Ovary (tissue), 9 donors: ENCODE data around the gene PCDHGA1. TPM values are rescaled to one million over a fixed set of nuclear protein-coding genes. Genes with fewer than 3 reads are reported as not detected.

Experiments used
- DNase-seq, 5 donors: peaks; one replicate each; pipeline ENCODE4 v3.0.0-alpha.2; 2019 to 2020
- H3K27ac ChIP-seq, 2 donors: fragments of 200-600 bp; one replicate each; pipeline versions ENCODE4 v1.5.1 to v1.8.0; 2019 to 2022
- H3K27me3 ChIP-seq: fragments of 200-600 bp; one replicate; pipeline ENCODE4 v1.8.0; 2022
- H3K36me3 ChIP-seq: fragments of 200-600 bp; sonication (generic); one replicate; pipeline ENCODE4 v1.5.1; 2019
- H3K4me1 ChIP-seq: one replicate; pipeline ENCODE4 v1.8.1; 2013; ENCODE audit warnings: mild to moderate bottlenecking, moderate library complexity; ENCODE audit not compliant: insufficient read depth
- H3K4me3 ChIP-seq: fragments of 200-600 bp; sonication (generic); one replicate; pipeline ENCODE4 v1.5.1; 2017
- H3K9me3 ChIP-seq, 2 donors: fragments of 200-600 bp in 1 of 2; sonication (generic) in 1 of 2; one replicate each; pipeline versions ENCODE4 v1.5.1 to v1.8.1; 2013 to 2019; ENCODE audit warnings: mild to moderate bottlenecking in 1 of 2, moderate library complexity in 1 of 2
- CTCF ChIP-seq, 3 donors: fragments of 450-650 bp in 2 of 3; fragments of 200-600 bp in 1 of 3; IDR thresholded peaks; one replicate each; pipeline versions ENCODE4 v1.5.1 to v1.8.0; 2016 to 2022; ENCODE audit warnings: antibody characterized with exemption in 3 of 3, mild to moderate bottlenecking in 1 of 3
- EP300 ChIP-seq: sonication (generic); formaldehyde crosslinking; IDR thresholded peaks from one replicate; pipeline ENCODE4 v1.6.1; 2017; ENCODE audit warnings: antibody characterized with exemption
- POLR2A ChIP-seq: fragments of 450-650 bp; IDR thresholded peaks from one replicate; pipeline ENCODE4 v1.6.1; 2017; ENCODE audit warnings: antibody characterized with exemption, mild to moderate bottlenecking, moderate library complexity
- WGBS, 3 donors: extraction: QIAGEN DNeasy Blood & Tissue Kit in 1 of 3; methylation state at CpG; one replicate each; pipeline versions ENCODE4 v1.1.5 to v1.1.7; 2013 to 2017; 5-methylcytosine and 5-hydroxymethylcytosine counted together
- intact Hi-C, 4 donors: fragments of 100-400 bp; cut with DNase I; formaldehyde crosslinking; loops; one replicate each; pipeline versions ENCODE4 v1.11.0 to v1.15.1; 2022 to 2023
- polyA plus RNA-seq, 2 donors: library from polyadenylated mRNA; stranded (reverse); fragments of 200-250 nt in 1 of 2; fragments of 350-450 nt in 1 of 2; fragmentation: Illumina TruSeq in 1 of 2; extraction: RNeasy Lipid Tissue Mini Kit (QIAGEN cat#74804) in 1 of 2; gene quantifications; one replicate each; pipeline ENCODE4 v1.2.3, GENCODE V29; 2013 to 2014
- total RNA-seq, 7 donors: library from RNA; depleted of rRNA in 2 of 7; stranded (reverse); fragments of >200 nt in 2 of 7; fragmentation: NEBNext Ultra II Directional in 3 of 7; extraction: Animal tissue kit (Norgen Biotek cat#: 25700) in 3 of 7; gene quantifications; one replicate each; pipeline versions ENCODE4 v1.1.0 to v1.2.4, GENCODE V29; 2016 to 2023
- donor health status: DM: no; HTN: no; CAD: no; lungs with moderate emphysema.
- donor health status: DM: no; HTN: no; CAD: no.
- donor health status: Bipolar disorder and iron deficiency.
- donor health status: DM: yes; HTN: yes; CAD: no.
- donor health status: DM: no; HTN: no; CAD: no.
- donor health status: DM: yes; HTN: yes; CAD: no.

The PCDHGA1 gene
- total and polyA plus RNA-seq, 9 donors = 0.29 to 2.8 (median 0.94) TPM

DNA sequence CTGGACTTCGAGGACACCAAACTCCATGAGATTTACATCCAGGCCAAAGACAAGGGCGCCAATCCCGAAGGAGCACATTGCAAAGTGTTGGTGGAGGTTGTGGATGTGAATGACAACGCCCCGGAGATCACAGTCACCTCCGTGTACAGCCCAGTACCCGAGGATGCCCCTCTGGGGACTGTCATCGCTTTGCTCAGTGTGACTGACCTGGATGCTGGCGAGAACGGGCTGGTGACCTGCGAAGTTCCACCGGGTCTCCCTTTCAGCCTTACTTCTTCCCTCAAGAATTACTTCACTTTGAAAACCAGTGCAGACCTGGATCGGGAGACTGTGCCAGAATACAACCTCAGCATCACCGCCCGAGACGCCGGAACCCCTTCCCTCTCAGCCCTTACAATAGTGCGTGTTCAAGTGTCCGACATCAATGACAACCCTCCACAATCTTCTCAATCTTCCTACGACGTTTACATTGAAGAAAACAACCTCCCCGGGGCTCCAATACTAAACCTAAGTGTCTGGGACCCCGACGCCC lies 146.8 kb downstream of the PCDHGA1 start:
- Histone ChIP-seq H3K36me3 (no peaks in the 10 kb centered on the region), H3K9me3 (no peaks in the 10 kb centered on the region), H3K27ac (peak overlapping the region in 1 of 2 donors; percentile 75), H3K27me3 (no peaks in the 10 kb centered on the region), H3K4me3 (peak overlapping the region; percentile 59), H3K4me1 (peaks cover 17% of the 10 kb centered on the region)
- 32 to 34% (median 33%) methylated on average over 24 of the region's 24 CpGs for WGBS, 3 donors
- intact Hi-C loops = loop anchor here in 2 of 4 donors (5.0 kb wide), 3 partner anchors 35 to 85 kb away; no protein-coding TSS in a partner anchor
- no peak for DNase-seq
- TF ChIP-seq CTCF (IDR thresholded peaks at IDR 0.05) (no peak), POLR2A (no peak), EP300 (no peak)

DNA sequence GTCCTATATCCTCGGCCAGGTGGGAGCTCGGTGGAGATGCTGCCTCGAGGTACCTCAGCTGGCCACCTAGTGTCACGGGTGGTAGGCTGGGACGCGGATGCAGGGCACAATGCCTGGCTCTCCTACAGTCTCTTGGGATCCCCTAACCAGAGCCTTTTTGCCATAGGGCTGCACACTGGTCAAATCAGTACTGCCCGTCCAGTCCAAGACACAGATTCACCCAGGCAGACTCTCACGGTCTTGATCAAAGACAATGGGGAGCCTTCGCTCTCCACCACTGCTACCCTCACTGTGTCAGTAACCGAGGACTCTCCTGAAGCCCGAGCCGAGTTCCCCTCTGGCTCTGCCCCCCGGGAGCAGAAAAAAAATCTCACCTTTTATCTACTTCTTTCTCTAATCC lies 147.5 kb downstream of the PCDHGA1 start:
- Histone ChIP-seq H3K27me3 (no peaks in the 10 kb centered on the region), H3K4me3 (peak overlapping the region; percentile 59), H3K36me3 (no peaks in the 10 kb centered on the region), H3K9me3 (no peaks in the 10 kb centered on the region), H3K4me1 (peaks cover 17% of the 10 kb centered on the region), H3K27ac (no peak overlapping the region)
- no peak for DNase-seq
- intact Hi-C loops = loop anchor here in 2 of 4 donors (5.0 kb wide), 3 partner anchors 34 to 84 kb away; no protein-coding TSS in a partner anchor
- 48 to 62% (median 62%) methylated on average over 13 of the region's 13 CpGs for WGBS, 3 donors
- TF ChIP-seq POLR2A = no peak
- no peak for TF ChIP-seq CTCF (IDR thresholded peaks at IDR 0.05)
- TF ChIP-seq EP300 = no peak

DNA sequence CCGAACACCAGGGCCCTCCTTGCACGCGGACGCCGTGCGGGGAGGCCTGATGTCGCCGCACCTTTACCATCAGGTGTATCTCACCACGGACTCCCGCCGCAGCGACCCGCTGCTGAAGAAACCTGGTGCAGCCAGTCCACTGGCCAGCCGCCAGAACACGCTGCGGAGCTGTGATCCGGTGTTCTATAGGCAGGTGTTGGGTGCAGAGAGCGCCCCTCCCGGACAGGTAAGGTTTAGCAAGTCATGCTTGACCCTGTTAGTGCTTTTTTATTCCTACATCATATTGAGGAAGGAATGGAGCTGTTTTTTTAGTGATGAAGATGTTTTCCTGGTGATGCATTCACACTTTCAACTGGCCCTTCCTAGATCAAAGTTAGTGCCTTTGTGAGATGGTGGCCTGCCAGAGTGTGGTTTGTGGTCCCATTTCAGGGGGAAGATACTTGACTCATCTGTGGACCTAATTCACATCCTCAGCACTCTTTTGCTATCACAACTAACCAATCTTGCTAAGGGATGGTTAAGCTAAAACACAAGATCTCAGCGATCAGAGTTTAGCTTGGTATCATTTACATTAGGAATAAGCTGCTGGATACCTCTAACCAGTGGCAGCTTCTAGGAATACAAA lies 148.1 kb downstream of the PCDHGA1 start:
- H3K27ac ChIP-seq = no peak overlapping the region
- no peak for TF ChIP-seq EP300
- TF ChIP-seq CTCF (IDR thresholded peaks at IDR 0.05) = no peak
- TF ChIP-seq POLR2A = no peak
- no peaks in the 10 kb centered on the region for H3K36me3 ChIP-seq
- peak in 4 of 5 donors; percentile 39 to 62 (median 53) for DNase-seq
- no peaks in the 10 kb centered on the region for H3K27me3 ChIP-seq
- peaks cover 17% of the 10 kb centered on the region for H3K4me1 ChIP-seq
- H3K9me3 ChIP-seq = no peaks in the 10 kb centered on the region
- intact Hi-C loops = loop anchor here in 2 of 4 donors (5.0 kb wide), 3 partner anchors 34 to 84 kb away; no protein-coding TSS in a partner anchor
- WGBS, 3 donors = 33 to 43% (median 37%) methylated on average over 20 of the region's 20 CpGs
- H3K4me3 ChIP-seq = peak overlapping the region; percentile 59

DNA sequence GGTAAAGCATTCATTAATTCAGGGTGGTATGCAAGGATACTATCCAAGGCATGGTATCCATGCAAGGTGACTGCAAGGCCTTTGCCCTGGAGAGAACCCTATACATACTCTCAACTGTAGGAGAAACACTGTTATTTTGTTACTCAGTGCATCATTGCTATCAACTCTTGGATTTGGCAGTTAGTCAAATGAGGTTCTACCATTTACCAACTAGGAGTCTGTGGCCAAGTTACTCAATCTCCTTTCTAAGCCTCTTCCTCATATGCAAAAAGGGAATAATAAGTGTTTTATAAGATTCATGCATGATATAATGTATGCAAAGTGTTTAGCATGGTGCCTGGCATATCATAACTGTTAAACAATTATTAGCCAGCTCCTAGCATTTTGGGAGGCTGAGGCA lies 149.5 kb downstream of the PCDHGA1 start:
- H3K27ac ChIP-seq = no peak overlapping the region
- no peaks in the 10 kb centered on the region for H3K9me3 ChIP-seq
- TF ChIP-seq CTCF (IDR thresholded peaks at IDR 0.05) (no peak), EP300 (no peak), POLR2A (no peak)
- H3K4me1 ChIP-seq = peaks cover 17% of the 10 kb centered on the region
- no peaks in the 10 kb centered on the region for H3K36me3 ChIP-seq
- intact Hi-C loops = loop anchor here in 2 of 4 donors (5.0 kb wide), 3 partner anchors 33 to 83 kb away; no protein-coding TSS in a partner anchor
- H3K27me3 ChIP-seq = no peaks in the 10 kb centered on the region
- no peak overlapping the region for H3K4me3 ChIP-seq
- no peak for DNase-seq
